GM23338 (cell line): ENCODE results near the gene CHODL. TPM values are rescaled to one million over a fixed set of nuclear protein-coding genes. Genes with fewer than 3 reads are reported as not detected.
A peak's percentile ranks its signal among the peaks of the same experiment; 100 is the strongest.

ENCODE experiments used
- ATAC-seq: fragments of 200-7000 bp; cut with Tn5 transposase; 3 replicates; pipeline ENCODE4 v1.9.1; 2020
- DNase-seq: peaks from one replicate; pipeline ENCODE4 v3.0.0-alpha.2; 2015; ENCODE audit warnings: low spot score
- H2AFZ ChIP-seq: fragments of 200-600 bp; sonication (generic); 2 replicates; pipeline ENCODE4 v1.8.0; 2016; ENCODE audit warnings: antibody characterized with exemption, mild to moderate bottlenecking, moderate library complexity
- H3F3A ChIP-seq: fragments of 200-600 bp; sonication (generic); replicated peaks from 2 replicates; pipeline ENCODE4 v1.8.0; 2017; ENCODE audit warnings: antibody characterized with exemption, mixed run types, low read depth
- H3K27ac ChIP-seq: fragments of 200-600 bp; sonication (generic); 2 replicates; pipeline ENCODE4 v1.6.1; 2016; ENCODE audit warnings: low read depth
- H3K27me3 ChIP-seq: fragments of 200-600 bp; sonication (generic); 2 replicates; pipeline ENCODE4 v1.8.0; 2016; ENCODE audit warnings: mild to moderate bottlenecking, mixed run types, moderate library complexity; ENCODE audit not compliant: insufficient read depth
- H3K36me3 ChIP-seq: fragments of 200-600 bp; sonication (generic); 2 replicates; pipeline ENCODE4 v1.8.0; 2016; ENCODE audit warnings: mild to moderate bottlenecking; ENCODE audit not compliant: insufficient read depth
- H3K4me1 ChIP-seq: fragments of 200-600 bp; sonication (generic); 2 replicates; pipeline ENCODE4 v1.8.0; 2016; ENCODE audit warnings: mild to moderate bottlenecking, moderate library complexity; ENCODE audit not compliant: insufficient read depth
- H3K4me2 ChIP-seq: fragments of 200-600 bp; sonication (generic); 2 replicates; pipeline ENCODE4 v1.7.1; 2017; ENCODE audit warnings: mixed run types
- H3K4me3 ChIP-seq: fragments of 200-600 bp; sonication (generic); 2 replicates; pipeline ENCODE4 v1.6.1; 2016; ENCODE audit warnings: mixed run types
- H3K79me2 ChIP-seq: fragments of 200-600 bp; sonication (generic); replicated peaks from 2 replicates; pipeline ENCODE4 v1.8.0; 2017; ENCODE audit warnings: mild to moderate bottlenecking; ENCODE audit not compliant: insufficient read depth
- H3K9me2 ChIP-seq: fragments of 200-600 bp; sonication (generic); 2 replicates; pipeline ENCODE4 v1.8.0; 2017; ENCODE audit not compliant: insufficient read depth
- H4K20me1 ChIP-seq: fragments of 200-600 bp; sonication (generic); replicated peaks from 2 replicates; pipeline ENCODE4 v1.8.0; 2017; ENCODE audit warnings: mild to moderate bottlenecking; ENCODE audit not compliant: insufficient read depth
- H3K27ac Mint-ChIP-seq: 2 replicates; pipeline ENCODE4 v1.8.0; 2020; ENCODE audit warnings: inconsistent platforms, mild to moderate bottlenecking, moderate library complexity, mixed read lengths
- H3K27me3 Mint-ChIP-seq: 3 replicates; pipeline ENCODE4 v1.8.0; 2022; ENCODE audit warnings: low read depth, mild to moderate bottlenecking, moderate library complexity, mixed read lengths, inconsistent platforms; ENCODE audit not compliant: insufficient read depth, poor library complexity
- H3K36me3 Mint-ChIP-seq: 3 replicates; pipeline ENCODE4 v1.8.0; 2021; ENCODE audit warnings: low read depth, mild to moderate bottlenecking, inconsistent platforms, moderate library complexity, mixed read lengths
- H3K4me1 Mint-ChIP-seq: 3 replicates; pipeline ENCODE4 v1.8.0; 2020; ENCODE audit warnings: mild to moderate bottlenecking, inconsistent platforms, mixed read lengths
- H3K4me3 Mint-ChIP-seq: 3 replicates; pipeline ENCODE4 v1.8.0; 2021; ENCODE audit warnings: moderate library complexity, mild to moderate bottlenecking, inconsistent platforms, mixed read lengths
- H3K9me3 Mint-ChIP-seq: 3 replicates; pipeline ENCODE4 v1.8.0; 2020; ENCODE audit warnings: moderate library complexity, mild to moderate bottlenecking, inconsistent platforms, mixed read lengths
- CREB1 ChIP-seq: fragments of 250-450 bp; sonication (Bioruptor Pico); IDR thresholded peaks from 2 replicates; pipeline ENCODE4 v1.5.0; 2020; ENCODE audit warnings: low read depth, mild to moderate bottlenecking, moderate library complexity
- EZH2phosphoT487 ChIP-seq: fragments of 200-600 bp; sonication (generic); IDR thresholded peaks from one replicate; pipeline ENCODE4 v1.8.1; 2018; ENCODE audit warnings: antibody characterized with exemption; ENCODE audit not compliant: unreplicated experiment
- JUNB ChIP-seq: IDR thresholded peaks from one replicate; pipeline ENCODE4 v1.6.1; 2016; ENCODE audit warnings: antibody characterized with exemption; ENCODE audit not compliant: unreplicated experiment
- POLR2AphosphoS5 ChIP-seq: IDR thresholded peaks from 2 replicates; pipeline ENCODE4 v1.6.1; 2016; ENCODE audit warnings: antibody characterized with exemption, low read depth
- STAT1 ChIP-seq: IDR thresholded peaks from one replicate; pipeline ENCODE4 v1.6.1; 2016; ENCODE audit warnings: antibody characterized with exemption; ENCODE audit not compliant: unreplicated experiment
- polyA plus RNA-seq: library from polyadenylated mRNA; unstranded; fragments of >200 nt; fragmentation: Nextera tagmentation; extraction: Ambion mirVana; gene quantifications from 2 replicates; pipeline ENCODE4 v1.2.1, GENCODE V29; 2016
- total RNA-seq: library from RNA; depleted of rRNA; stranded (reverse); fragments of >200 nt; shearing (Covaris generic); gene quantifications from 2 replicates; pipeline ENCODE4 v1.2.3, GENCODE V29; 2014
- TF ChIP-seq, protein P1 (sequence below), 2 experiments: fragments of 200-600 bp in 1 of 2; sonication (generic) in 1 of 2; conservative IDR thresholded peaks; 2 replicates each; pipeline versions ENCODE4 v1.5.1 to v1.6.1; 2016 to 2017; ENCODE audit warnings: antibody characterized with exemption in 2 of 2, low read depth in 2 of 2, mild to moderate bottlenecking in 2 of 2, moderate library complexity in 1 of 2
- TF ChIP-seq, protein P2 (sequence below): IDR thresholded peaks from 2 replicates; pipeline ENCODE4 v1.6.1; 2016; ENCODE audit warnings: antibody characterized with exemption
- TF ChIP-seq, protein P3 (sequence below): IDR thresholded peaks from one replicate; pipeline ENCODE4 v1.6.1; 2018; ENCODE audit warnings: antibody characterized with exemption; ENCODE audit not compliant: unreplicated experiment

Gene CHODL
- total and polyA plus RNA-seq, 2 experiments from 2014 or later = 0.95 to 1.6 TPM

DNA sequence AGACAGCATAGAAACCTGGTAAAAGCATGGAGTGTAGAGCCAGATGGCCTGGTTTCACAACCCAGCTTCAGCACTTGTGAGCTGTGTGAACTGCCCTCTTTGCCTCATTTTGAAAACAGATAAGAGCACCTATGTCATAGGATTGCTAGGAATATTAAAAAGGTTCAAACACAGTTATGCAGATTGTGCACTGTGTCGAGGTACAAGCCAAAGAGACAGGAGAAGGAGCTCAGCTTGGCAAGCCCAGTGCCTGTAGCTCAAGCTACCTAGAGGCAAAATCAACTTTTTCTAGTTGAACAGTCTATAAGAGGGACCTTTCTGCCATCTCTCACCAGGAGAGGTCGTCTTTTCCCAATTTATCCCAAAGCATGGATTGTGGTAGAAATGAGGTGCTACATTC is 5.0 kb downstream of the CHODL start:
- no peaks in the 10 kb centered on the region for H3K4me1 ChIP-seq
- no peaks in the 10 kb centered on the region for H3F3A ChIP-seq
- H3K27me3 Mint-ChIP-seq = peaks cover 17% of the 10 kb centered on the region
- no peaks in the 10 kb centered on the region for H4K20me1 ChIP-seq
- DNase-seq (peak; percentile 67), ATAC-seq (peak; percentile 55)
- no peaks in the 10 kb centered on the region for H3K36me3 ChIP-seq
- no peak overlapping the region for H3K27ac ChIP-seq
- H3K27me3 ChIP-seq = peaks cover 31% of the 10 kb centered on the region
- no peaks in the 10 kb centered on the region; the same call in 2 of the 3 replicates for H3K4me1 Mint-ChIP-seq
- no peak overlapping the region for H3K27ac Mint-ChIP-seq
- no peak overlapping the region for H2AFZ ChIP-seq
- H3K36me3 Mint-ChIP-seq = no peaks in the 10 kb centered on the region
- H3K79me2 ChIP-seq = no peaks in the 10 kb centered on the region
- no peaks in the 10 kb centered on the region for H3K9me2 ChIP-seq
- no peak overlapping the region for H3K4me2 ChIP-seq
- TF ChIP-seq JUNB = no peak
- TF ChIP-seq, protein P1, sequence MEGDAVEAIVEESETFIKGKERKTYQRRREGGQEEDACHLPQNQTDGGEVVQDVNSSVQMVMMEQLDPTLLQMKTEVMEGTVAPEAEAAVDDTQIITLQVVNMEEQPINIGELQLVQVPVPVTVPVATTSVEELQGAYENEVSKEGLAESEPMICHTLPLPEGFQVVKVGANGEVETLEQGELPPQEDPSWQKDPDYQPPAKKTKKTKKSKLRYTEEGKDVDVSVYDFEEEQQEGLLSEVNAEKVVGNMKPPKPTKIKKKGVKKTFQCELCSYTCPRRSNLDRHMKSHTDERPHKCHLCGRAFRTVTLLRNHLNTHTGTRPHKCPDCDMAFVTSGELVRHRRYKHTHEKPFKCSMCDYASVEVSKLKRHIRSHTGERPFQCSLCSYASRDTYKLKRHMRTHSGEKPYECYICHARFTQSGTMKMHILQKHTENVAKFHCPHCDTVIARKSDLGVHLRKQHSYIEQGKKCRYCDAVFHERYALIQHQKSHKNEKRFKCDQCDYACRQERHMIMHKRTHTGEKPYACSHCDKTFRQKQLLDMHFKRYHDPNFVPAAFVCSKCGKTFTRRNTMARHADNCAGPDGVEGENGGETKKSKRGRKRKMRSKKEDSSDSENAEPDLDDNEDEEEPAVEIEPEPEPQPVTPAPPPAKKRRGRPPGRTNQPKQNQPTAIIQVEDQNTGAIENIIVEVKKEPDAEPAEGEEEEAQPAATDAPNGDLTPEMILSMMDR (conservative IDR thresholded peaks at IDR 0.05; ENCODE audit: low read depth in 2 of 2) = peak; percentile 58 to 70
- H3K9me3 Mint-ChIP-seq = no peaks in the 10 kb centered on the region
- no peak overlapping the region for H3K4me3 ChIP-seq
- H3K4me3 Mint-ChIP-seq = no peak overlapping the region

DNA sequence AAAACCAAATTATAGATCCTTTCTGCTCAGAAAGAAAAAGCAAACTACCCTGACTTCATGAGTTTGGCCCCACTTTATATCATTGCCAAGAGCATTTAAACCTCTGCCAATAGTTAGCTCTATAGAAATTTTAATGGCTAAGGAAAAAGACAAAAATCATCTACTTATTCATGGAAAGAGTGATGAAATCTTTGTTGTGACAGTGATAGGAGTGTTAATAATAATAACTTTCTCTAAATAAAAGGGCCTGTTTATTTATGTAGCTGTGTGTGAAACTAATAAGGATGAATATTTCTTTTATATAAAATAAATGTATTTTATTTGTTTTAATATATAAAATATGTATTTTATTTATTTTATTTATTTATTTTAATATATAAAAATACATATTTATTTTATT is 6.4 kb downstream of the CHODL start:
- H3K27me3 Mint-ChIP-seq = peaks cover 5% of the 10 kb centered on the region
- H3K4me3 ChIP-seq = no peak overlapping the region
- ATAC-seq (no peak), DNase-seq (no peak)
- no peak overlapping the region for H2AFZ ChIP-seq
- H3K79me2 ChIP-seq = no peaks in the 10 kb centered on the region
- peaks cover 17% of the 10 kb centered on the region for H3K27me3 ChIP-seq
- H3K27ac Mint-ChIP-seq = no peak overlapping the region
- H3K4me3 Mint-ChIP-seq = no peak overlapping the region
- no peaks in the 10 kb centered on the region for H3K4me1 ChIP-seq
- no peaks in the 10 kb centered on the region for H3K4me1 Mint-ChIP-seq
- no peaks in the 10 kb centered on the region for H3K9me2 ChIP-seq
- H3K27ac ChIP-seq = no peak overlapping the region
- no peaks in the 10 kb centered on the region for H3K9me3 Mint-ChIP-seq
- H3F3A ChIP-seq = no peaks in the 10 kb centered on the region
- H3K36me3 Mint-ChIP-seq = no peaks in the 10 kb centered on the region
- no peaks in the 10 kb centered on the region for H3K36me3 ChIP-seq
- no peaks in the 10 kb centered on the region for H4K20me1 ChIP-seq
- H3K4me2 ChIP-seq = no peak overlapping the region
- TF ChIP-seq POLR2AphosphoS5 (no peak), EZH2phosphoT487 (no peak), STAT1 (no peak), CREB1 (CRISPR knock-in tag) (no peak)
- TF ChIP-seq, protein P2, sequence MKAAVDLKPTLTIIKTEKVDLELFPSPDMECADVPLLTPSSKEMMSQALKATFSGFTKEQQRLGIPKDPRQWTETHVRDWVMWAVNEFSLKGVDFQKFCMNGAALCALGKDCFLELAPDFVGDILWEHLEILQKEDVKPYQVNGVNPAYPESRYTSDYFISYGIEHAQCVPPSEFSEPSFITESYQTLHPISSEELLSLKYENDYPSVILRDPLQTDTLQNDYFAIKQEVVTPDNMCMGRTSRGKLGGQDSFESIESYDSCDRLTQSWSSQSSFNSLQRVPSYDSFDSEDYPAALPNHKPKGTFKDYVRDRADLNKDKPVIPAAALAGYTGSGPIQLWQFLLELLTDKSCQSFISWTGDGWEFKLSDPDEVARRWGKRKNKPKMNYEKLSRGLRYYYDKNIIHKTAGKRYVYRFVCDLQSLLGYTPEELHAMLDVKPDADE = no peak
- TF ChIP-seq, protein P1 (conservative IDR thresholded peaks at IDR 0.05; ENCODE audit: low read depth in 2 of 2) = no peak
- TF ChIP-seq, protein P3, sequence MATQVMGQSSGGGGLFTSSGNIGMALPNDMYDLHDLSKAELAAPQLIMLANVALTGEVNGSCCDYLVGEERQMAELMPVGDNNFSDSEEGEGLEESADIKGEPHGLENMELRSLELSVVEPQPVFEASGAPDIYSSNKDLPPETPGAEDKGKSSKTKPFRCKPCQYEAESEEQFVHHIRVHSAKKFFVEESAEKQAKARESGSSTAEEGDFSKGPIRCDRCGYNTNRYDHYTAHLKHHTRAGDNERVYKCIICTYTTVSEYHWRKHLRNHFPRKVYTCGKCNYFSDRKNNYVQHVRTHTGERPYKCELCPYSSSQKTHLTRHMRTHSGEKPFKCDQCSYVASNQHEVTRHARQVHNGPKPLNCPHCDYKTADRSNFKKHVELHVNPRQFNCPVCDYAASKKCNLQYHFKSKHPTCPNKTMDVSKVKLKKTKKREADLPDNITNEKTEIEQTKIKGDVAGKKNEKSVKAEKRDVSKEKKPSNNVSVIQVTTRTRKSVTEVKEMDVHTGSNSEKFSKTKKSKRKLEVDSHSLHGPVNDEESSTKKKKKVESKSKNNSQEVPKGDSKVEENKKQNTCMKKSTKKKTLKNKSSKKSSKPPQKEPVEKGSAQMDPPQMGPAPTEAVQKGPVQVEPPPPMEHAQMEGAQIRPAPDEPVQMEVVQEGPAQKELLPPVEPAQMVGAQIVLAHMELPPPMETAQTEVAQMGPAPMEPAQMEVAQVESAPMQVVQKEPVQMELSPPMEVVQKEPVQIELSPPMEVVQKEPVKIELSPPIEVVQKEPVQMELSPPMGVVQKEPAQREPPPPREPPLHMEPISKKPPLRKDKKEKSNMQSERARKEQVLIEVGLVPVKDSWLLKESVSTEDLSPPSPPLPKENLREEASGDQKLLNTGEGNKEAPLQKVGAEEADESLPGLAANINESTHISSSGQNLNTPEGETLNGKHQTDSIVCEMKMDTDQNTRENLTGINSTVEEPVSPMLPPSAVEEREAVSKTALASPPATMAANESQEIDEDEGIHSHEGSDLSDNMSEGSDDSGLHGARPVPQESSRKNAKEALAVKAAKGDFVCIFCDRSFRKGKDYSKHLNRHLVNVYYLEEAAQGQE = no peak
